Peyer's patch (tissue), 4 donors: ENCODE results near the gene CST11.

ENCODE experiments used
- CTCF ChIP-seq, 6 experiments: fragments of 450-650 bp in 4 of 6; fragments of 200-600 bp in 2 of 6; sonication (generic) in 1 of 6; IDR thresholded peaks; one replicate each; pipeline ENCODE4 v1.5.1; 2017 to 2019; ENCODE audit warnings: antibody characterized with exemption in 6 of 6, mild to moderate bottlenecking in 3 of 6, moderate library complexity in 1 of 6
- POLR2A ChIP-seq, 2 donors: fragments of 450-650 bp; IDR thresholded peaks; one replicate each; pipeline ENCODE4 v1.5.1; 2017; ENCODE audit warnings: antibody characterized with exemption in 2 of 2, mild to moderate bottlenecking in 2 of 2, moderate library complexity in 2 of 2

- TF ChIP-seq CTCF (IDR thresholded peaks at IDR 0.05) = no peak
- TF ChIP-seq POLR2A (IDR thresholded peaks at IDR 0.05) = no peak
Observed at GRCh38 chr20:23415555-23415954, 37.1 kb downstream of the CST11 start.
